OCI-LY3 (cell line): ENCODE data around the gene ASCC3.

Experiments used
- H2AFZ ChIP-seq: fragments of 200-600, 300-600 bp; shearing (Covaris generic); 2 replicates; pipeline ENCODE4 v1.6.0; 2014; ENCODE audit warnings: antibody characterized with exemption, low read depth, low read length
- H3K27ac ChIP-seq: fragments of 200-600, 300-600 bp; sonication (generic); 2 replicates; pipeline ENCODE4 v1.5.1; 2014; ENCODE audit warnings: mild to moderate bottlenecking, low read length, moderate library complexity, mixed read lengths
- H3K27me3 ChIP-seq: fragments of 200-600, 300-600 bp; sonication (generic); 2 replicates; pipeline ENCODE4 v1.6.1; 2014; ENCODE audit warnings: low read depth, low read length, mixed read lengths
- H3K36me3 ChIP-seq: fragments of 200-600, 300-600 bp; sonication (generic); replicated peaks from 2 replicates; pipeline ENCODE3; 2014; ENCODE audit warnings: low read depth, low read length, mixed read lengths
- H3K4me1 ChIP-seq: fragments of 300-600, 200-600 bp; sonication (generic); 2 replicates; pipeline ENCODE4 v1.6.1; 2014; ENCODE audit warnings: low read length, mixed read lengths
- H3K4me2 ChIP-seq: fragments of 200-600, 300-600 bp; sonication (generic); 2 replicates; pipeline ENCODE4 v1.6.1; 2014; ENCODE audit warnings: low read length, mixed read lengths
- H3K4me3 ChIP-seq: fragments of 300-600, 200-600 bp; sonication (generic); 2 replicates; pipeline ENCODE4 v1.5.1; 2014; ENCODE audit warnings: antibody characterized with exemption, mild to moderate bottlenecking, low read length, moderate library complexity
- H3K79me2 ChIP-seq: fragments of 300-600, 200-600 bp; shearing (Covaris generic); 2 replicates; pipeline ENCODE4 v1.6.1; 2014; ENCODE audit warnings: mild to moderate bottlenecking, low read length, mixed read lengths
- H3K9ac ChIP-seq: fragments of 300-600, 200-600 bp; shearing (Covaris generic); 2 replicates; pipeline ENCODE4 v1.6.0; 2014; ENCODE audit warnings: mild to moderate bottlenecking, low read length, moderate library complexity
- H3K9me3 ChIP-seq: fragments of 200-600, 300-600 bp; shearing (Covaris generic); 2 replicates; pipeline ENCODE4 v1.6.1; 2014; ENCODE audit warnings: low read length, mixed read lengths; ENCODE audit not compliant: insufficient read depth
- H4K20me1 ChIP-seq: fragments of 200-600, 300-600 bp; sonication (generic); 2 replicates; pipeline ENCODE4 v1.6.1; 2016; ENCODE audit warnings: low read length, mixed read lengths; ENCODE audit not compliant: insufficient read depth
- CTCF ChIP-seq: fragments of 200-600, 300-600 bp; sonication (generic); IDR thresholded peaks from 2 replicates; pipeline ENCODE4 v1.5.1; 2014; ENCODE audit warnings: antibody characterized with exemption, low read length, low read depth
- EZH2phosphoT487 ChIP-seq: fragments of 200-600 bp; shearing (Covaris generic); IDR thresholded peaks from 2 replicates; pipeline ENCODE4 v1.6.1; 2018; ENCODE audit warnings: antibody characterized with exemption, mixed run types, low read depth

The ASCC3 gene

GRCh38 chr6:100685747-100686146, 195.4 kb downstream of the ASCC3 start:
- TF ChIP-seq EZH2phosphoT487 = no peak
- no peak for TF ChIP-seq CTCF
- Histone ChIP-seq H4K20me1 (no peaks in the 10 kb centered on the region), H3K36me3 (peaks cover 3% of the 10 kb centered on the region), H3K4me3 (no peak overlapping the region), H3K4me1 (no peaks in the 10 kb centered on the region), H3K27ac (no peak overlapping the region), H3K79me2 (no peaks in the 10 kb centered on the region), H3K4me2 (no peak overlapping the region), H3K27me3 (no peaks in the 10 kb centered on the region), H2AFZ (no peak overlapping the region), H3K9ac (no peak overlapping the region), H3K9me3 (no peaks in the 10 kb centered on the region)

GRCh38 chr6:100680163-100680562, 201.0 kb downstream of the ASCC3 start:
- H3K4me2 ChIP-seq = no peak overlapping the region
- no peak overlapping the region for H3K9ac ChIP-seq
- H3K27me3 ChIP-seq = no peaks in the 10 kb centered on the region
- no peaks in the 10 kb centered on the region for H3K36me3 ChIP-seq
- H3K27ac ChIP-seq = no peak overlapping the region
- H3K4me1 ChIP-seq = no peaks in the 10 kb centered on the region
- no peaks in the 10 kb centered on the region for H3K79me2 ChIP-seq
- H2AFZ ChIP-seq = no peak overlapping the region
- H3K4me3 ChIP-seq = no peak overlapping the region
- TF ChIP-seq CTCF (no peak), EZH2phosphoT487 (no peak)
- no peaks in the 10 kb centered on the region for H3K9me3 ChIP-seq
- H4K20me1 ChIP-seq = no peaks in the 10 kb centered on the region

- no peak overlapping the region for H2AFZ ChIP-seq
- TF ChIP-seq EZH2phosphoT487 = no peak
- no peak for TF ChIP-seq CTCF
- no peaks in the 10 kb centered on the region for H3K79me2 ChIP-seq
- H3K9me3 ChIP-seq = no peaks in the 10 kb centered on the region
- H3K36me3 ChIP-seq = no peaks in the 10 kb centered on the region
- H3K4me1 ChIP-seq = no peaks in the 10 kb centered on the region
- H3K27me3 ChIP-seq = no peaks in the 10 kb centered on the region
- no peak overlapping the region for H3K9ac ChIP-seq
- H3K4me3 ChIP-seq = no peak overlapping the region
- no peak overlapping the region for H3K27ac ChIP-seq
- no peak overlapping the region for H3K4me2 ChIP-seq
- H4K20me1 ChIP-seq = no peaks in the 10 kb centered on the region
These were observed 203.1 kb downstream of the ASCC3 start for GRCh38 chr6:100678027-100678426.

- Histone ChIP-seq H4K20me1 (no peaks in the 10 kb centered on the region), H3K9me3 (no peaks in the 10 kb centered on the region), H3K4me2 (no peak overlapping the region), H3K4me3 (no peak overlapping the region), H3K27ac (no peak overlapping the region), H2AFZ (no peak overlapping the region), H3K9ac (no peak overlapping the region), H3K36me3 (no peaks in the 10 kb centered on the region), H3K27me3 (no peaks in the 10 kb centered on the region), H3K79me2 (no peaks in the 10 kb centered on the region), H3K4me1 (no peaks in the 10 kb centered on the region)
- no peak for TF ChIP-seq CTCF
- no peak for TF ChIP-seq EZH2phosphoT487
These were observed 203.9 kb downstream of the ASCC3 start for GRCh38 chr6:100677240-100677639.
